ENCODE measurements around the gene SCNN1G. TPM values are rescaled to one million over a fixed set of nuclear protein-coding genes. Genes with fewer than 3 reads are reported as not detected.

SCNN1G gene
- 4.5 and 6.3 TPM in 2 replicates for total RNA-seq (2014; rRNA removed)
- Bru-seq, nascent RNA = percentile 39 among the genes with signal in this experiment
- BruChase-seq, experiment 1, labeled RNA remaining after a 6-hour chase = percentile 33 among the genes with signal in this experiment
- BruChase-seq, experiment 2, labeled RNA remaining after a 2-hour chase = percentile 33 among the genes with signal in this experiment
- long read RNA-seq, partial matches to known transcripts = 2 of 7 reads
- long read RNA-seq, other reads (novel, unspliced or antisense) = 1 of 7 reads

- Histone ChIP-seq H4K20me1 (ENCODE audit: low read length) (no peaks in the 10 kb centered on the region), H3K27me3 (ENCODE audit: low read length) (no peaks in the 10 kb centered on the region), H3K27ac (ENCODE audit: low read length) (no peak within 1 kb of the TSS), H2AFZ (ENCODE audit: low read length) (peak within 1 kb of the TSS; percentile 78), H3K4me3 (ENCODE audit: low read length) (peak within 1 kb of the TSS; percentile 76), H3K9me2 (replicated peaks; ENCODE audit: low read length) (no peaks in the 10 kb centered on the region), H3K4me2 (ENCODE audit: low read length) (peak within 1 kb of the TSS; percentile 90), H3K9me3 (ENCODE audit: low read length) (no peaks in the 10 kb centered on the region), H3K9ac (ENCODE audit: low read length) (peak within 1 kb of the TSS; percentile 5; the same call in 1 of the 2 replicates), H3K36me3 (ENCODE audit: low read depth, low read length) (no peaks in the 10 kb centered on the region), H3K79me2 (ENCODE audit: low read length) (peaks cover 12% of the 10 kb centered on the region), H3F3A (ENCODE audit: low read length, unreplicated experiment) (no peaks in the 10 kb centered on the region), H3K4me1 (ENCODE audit: insufficient read depth, low read length) (no peaks in the 10 kb centered on the region)
- ChIA-PET CTCF (interaction anchor here (3.9 kb wide), 1 partner anchor 253 kb away, joined by 21 read pairs; no protein-coding TSS in a partner anchor), POLR2A (ENCODE audit: unreplicated experiment) (no interaction called here)
- ATAC-seq (peak; percentile 58), DNase-seq (no peak)
- TF ChIP-seq CTCF (conservative IDR thresholded peaks at IDR 0.05; ENCODE audit: low read depth, low read length) = peak; percentile 3; the same call in 1 of the 2 replicates
- no peak for TF ChIP-seq EZH2phosphoT487 (IDR thresholded peaks at IDR 0.05; ENCODE audit: borderline replicate concordance, low read length)
- BruUV-seq (replicated peaks) = no TSS peak
- intact Hi-C loops (cut with micrococcal nuclease) = loop anchor here (1.0 to 10.0 kb wide), 3 partner anchors 46 to 252 kb away; no protein-coding TSS in a partner anchor
Measured at GRCh38 chr16:23182679-23183542, at the start of gene SCNN1G. TSS of gene SCNN1G (plus strand) at chr16:23182745. CDS start at chr16:23186272, 3,527 bp downstream.

- H3K27ac ChIP-seq (ENCODE audit: low read length) = no peak overlapping the region
- no peaks in the 10 kb centered on the region for H3K9me3 ChIP-seq (ENCODE audit: low read length)
- BruUV-seq (replicated peaks) = no TSS peak
- peaks cover 95% of the 10 kb centered on the region for H3K79me2 ChIP-seq (ENCODE audit: low read length)
- CTCF ChIA-PET = no interaction called here
- intact Hi-C loops (cut with micrococcal nuclease) = no loop called here
- no peaks in the 10 kb centered on the region for H3K9me2 ChIP-seq (replicated peaks; ENCODE audit: low read length)
- no peak for TF ChIP-seq EZH2 (IDR thresholded peaks at IDR 0.05; ENCODE audit: low read length, unreplicated experiment)
- TF ChIP-seq EZH2phosphoT487 (IDR thresholded peaks at IDR 0.05; ENCODE audit: borderline replicate concordance, low read length) = no peak
- no peak for TF ChIP-seq CTCF (conservative IDR thresholded peaks at IDR 0.05; ENCODE audit: low read depth, low read length)
- H3K9ac ChIP-seq (ENCODE audit: low read length) = no peak overlapping the region
- no peak overlapping the region for H2AFZ ChIP-seq (ENCODE audit: low read length)
- H3K27me3 ChIP-seq (ENCODE audit: low read length) = no peaks in the 10 kb centered on the region
- ATAC-seq (no peak), DNase-seq (no peak)
- H3F3A ChIP-seq (ENCODE audit: low read length, unreplicated experiment) = no peaks in the 10 kb centered on the region
- peaks cover 4% of the 10 kb centered on the region; the same call in 1 of the 2 replicates for H3K4me1 ChIP-seq (ENCODE audit: insufficient read depth, low read length)
- no peaks in the 10 kb centered on the region; the same call in 1 of the 2 replicates for H3K36me3 ChIP-seq (ENCODE audit: low read depth, low read length)
- H3K4me2 ChIP-seq (ENCODE audit: low read length) = no peak overlapping the region
- H3K4me3 ChIP-seq (ENCODE audit: low read length) = no peak overlapping the region
- POLR2A ChIA-PET (ENCODE audit: unreplicated experiment) = no interaction called here
- H4K20me1 ChIP-seq (ENCODE audit: low read length) = no peaks in the 10 kb centered on the region
Measured at GRCh38 chr16:23132775-23133463, 49.6 kb upstream of the SCNN1G start.
